Fibroblast of skin of right quadriceps (primary cell): ENCODE data around the gene AP1M2.

Source experiments
- DNase-seq: peaks from one replicate; pipeline ENCODE4 v3.0.0-alpha.2; 2013

The AP1M2 gene

DNA sequence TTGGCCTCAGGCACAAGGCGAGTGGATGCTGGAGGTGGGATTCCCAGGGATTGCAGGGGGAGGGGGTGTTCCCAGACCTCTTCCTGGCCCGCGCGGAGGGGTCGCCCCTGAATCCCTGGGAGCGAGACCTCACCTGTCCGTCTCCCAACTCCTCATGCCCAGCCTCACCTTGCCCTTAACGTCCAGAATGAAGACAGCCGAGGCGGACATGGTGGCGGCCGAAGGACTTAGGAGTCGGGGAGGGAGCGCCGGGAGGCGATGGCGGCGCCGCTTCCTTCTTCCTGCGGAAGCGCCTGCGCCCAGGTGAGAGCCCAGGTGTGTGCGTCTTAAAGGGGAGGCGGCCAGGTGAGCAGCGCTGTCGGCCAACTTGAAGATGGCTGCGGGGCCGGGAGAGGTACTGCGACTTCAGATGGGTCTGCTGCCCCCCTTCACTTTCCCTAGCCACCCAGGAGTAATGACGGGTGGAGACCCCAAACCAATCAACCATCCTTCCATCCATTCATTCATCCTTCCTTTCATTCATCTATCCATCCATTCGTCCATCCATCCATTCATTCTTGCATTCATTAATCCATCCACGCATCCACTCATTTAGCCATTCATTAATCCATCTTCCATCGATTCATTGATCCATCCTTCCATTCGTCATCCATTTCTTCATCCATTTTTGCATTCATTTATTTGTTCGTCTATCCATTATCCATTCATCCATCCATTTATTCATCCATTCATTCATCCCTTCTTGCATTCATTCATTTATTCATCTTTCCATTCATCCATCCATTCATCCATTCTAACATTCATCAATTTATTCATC is at the start of gene AP1M2:
Gene AP1M2 (minus strand): TSS at position 291 of the 817 bp plus-strand sequence. CDS start 81 bp downstream, at position 210.
- no peak for DNase-seq

DNA sequence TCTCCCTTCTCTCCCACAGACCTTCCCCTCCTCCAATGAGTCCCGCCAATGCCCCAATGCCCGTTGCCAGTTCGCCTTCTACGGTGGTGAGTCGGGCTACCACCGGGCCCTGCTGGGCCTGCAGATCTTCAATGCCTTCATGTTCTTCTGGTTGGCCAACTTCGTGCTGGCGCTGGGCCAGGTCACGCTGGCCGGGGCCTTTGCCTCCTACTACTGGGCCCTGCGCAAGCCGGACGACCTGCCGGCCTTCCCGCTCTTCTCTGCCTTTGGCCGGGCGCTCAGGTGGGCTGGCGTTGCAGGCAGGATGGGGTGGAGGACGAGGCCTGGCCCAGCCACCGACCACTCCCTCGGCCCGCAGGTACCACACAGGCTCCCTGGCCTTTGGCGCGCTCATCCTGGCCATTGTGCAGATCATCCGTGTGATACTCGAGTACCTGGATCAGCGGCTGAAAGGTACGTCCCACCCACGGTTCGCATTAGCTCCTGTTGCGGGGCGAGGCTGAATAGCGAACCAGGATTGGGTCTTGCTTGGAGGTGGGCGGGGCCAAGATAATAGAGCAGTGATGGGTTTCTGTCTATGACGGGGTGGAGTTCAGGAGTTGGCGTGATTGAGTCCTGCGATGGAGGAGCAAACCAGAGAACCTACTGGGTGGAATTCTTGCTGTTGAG is 49.3 kb upstream of the AP1M2 start:
- no peak for DNase-seq

DNA sequence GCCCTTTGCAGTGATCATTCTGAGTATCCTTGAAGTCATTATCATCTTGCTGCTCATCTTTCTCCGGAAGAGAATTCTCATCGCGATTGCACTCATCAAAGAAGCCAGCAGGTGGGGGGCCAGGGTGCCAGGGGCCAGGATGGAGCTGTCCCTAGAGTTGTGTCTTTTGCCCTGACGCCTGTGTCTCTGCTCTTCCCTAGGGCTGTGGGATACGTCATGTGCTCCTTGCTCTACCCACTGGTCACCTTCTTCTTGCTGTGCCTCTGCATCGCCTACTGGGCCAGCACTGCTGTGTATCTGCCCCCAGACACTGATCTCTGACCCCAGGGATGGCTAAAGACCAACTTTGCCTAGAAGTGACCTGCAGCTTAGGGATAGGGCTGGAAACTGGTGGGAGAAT is 47.9 kb upstream of the AP1M2 start:
- DNase-seq: no peak

DNA sequence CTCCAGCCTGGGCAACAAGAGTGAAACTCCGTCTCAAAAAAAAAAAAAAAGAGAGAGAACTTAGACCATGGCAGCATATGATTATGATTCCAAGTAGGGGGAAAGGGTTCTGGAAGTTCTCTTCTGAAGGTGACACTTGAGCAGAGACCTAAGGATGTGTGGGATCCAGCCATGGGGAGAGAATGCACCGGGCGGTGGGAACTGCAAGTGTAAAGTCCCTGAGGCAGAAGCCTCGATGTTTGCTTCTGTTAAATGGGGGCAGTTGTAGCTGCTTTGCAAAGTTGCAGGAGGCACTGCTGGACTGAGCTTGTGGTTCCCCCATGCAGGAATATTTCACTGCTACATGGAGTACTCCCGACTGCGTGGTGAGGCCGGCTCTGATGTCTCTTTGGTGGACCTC is 47.3 kb upstream of the AP1M2 start:
- DNase-seq: no peak

DNA sequence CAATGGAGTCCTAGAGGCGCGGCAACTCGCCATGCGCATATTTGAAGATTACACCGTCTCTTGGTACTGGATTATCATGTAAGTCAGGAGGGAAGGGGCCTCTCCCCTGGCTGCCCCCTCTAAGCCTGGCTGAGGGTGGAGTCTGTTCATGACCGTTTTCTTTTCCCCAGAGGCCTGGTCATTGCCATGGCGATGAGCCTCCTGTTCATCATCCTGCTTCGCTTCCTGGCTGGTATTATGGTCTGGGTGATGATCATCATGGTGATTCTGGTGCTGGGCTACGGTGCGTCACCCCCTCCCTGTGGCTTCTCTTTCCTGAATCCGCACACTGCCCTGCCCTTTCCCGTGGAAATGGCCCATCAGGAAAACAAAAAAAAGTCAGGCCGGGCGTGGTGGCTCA is 44.8 kb upstream of the AP1M2 start:
- no peak for DNase-seq

DNA sequence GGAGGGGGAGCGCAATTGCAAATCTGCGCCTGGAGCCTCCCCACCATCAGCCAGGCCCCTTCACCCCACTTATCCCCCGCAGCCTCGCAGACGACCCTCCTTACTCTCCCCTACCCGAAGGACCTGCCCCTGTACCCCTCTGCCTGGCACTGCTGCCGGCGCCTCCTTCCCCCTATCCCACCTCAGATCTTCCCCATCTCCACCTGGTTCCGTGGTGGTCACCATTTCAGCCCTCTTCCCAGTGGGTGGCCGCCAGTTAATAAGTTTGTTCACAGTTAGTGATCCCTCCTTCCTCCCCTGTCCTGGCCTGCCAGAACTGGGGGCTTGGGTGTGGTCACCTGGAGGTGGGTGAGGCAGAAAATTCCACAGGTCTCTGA is 38.6 kb upstream of the AP1M2 start:
- no peak for DNase-seq

DNA sequence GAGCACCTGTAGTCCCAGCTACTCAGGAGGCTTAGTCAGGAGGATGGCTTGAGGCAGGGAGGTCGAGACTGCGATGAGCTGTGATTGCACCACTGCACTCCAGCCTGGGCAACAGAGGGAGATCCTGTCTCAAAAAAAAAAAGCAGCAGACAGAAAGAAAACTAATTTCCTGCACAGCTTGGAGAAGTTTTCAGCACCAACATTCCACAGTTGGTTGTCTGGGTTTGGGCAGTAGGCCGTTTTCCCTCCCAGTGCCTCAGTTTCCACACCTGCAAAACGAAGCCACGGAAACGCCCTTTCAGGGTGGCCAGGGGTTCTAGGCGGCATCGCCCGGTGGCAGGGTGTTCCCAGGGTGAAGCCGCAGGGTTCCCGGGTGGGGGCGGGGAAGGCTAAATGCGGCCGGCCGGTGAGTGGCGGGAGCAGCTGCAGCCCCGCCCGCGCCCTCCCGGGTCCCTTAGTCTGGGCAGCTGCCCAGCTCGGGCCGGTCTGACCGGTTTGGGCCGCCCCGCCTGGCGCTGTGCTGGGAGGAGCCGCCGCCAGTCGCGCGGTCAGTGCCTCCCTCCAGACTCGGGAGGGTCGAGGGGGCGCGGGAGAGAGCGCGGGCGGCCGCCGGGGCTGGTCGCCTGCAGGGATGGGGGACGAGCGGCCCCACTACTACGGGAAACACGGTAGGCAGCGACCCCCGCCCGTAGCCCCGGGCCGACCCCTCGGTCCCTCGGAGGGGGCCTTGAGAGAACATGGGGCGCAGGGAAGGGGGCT is 38.1 kb upstream of the AP1M2 start, which contains the start of gene SLC44A2:
Gene SLC44A2 (plus strand): TSS at position 551 of the 759 bp plus-strand sequence. CDS start 81 bp downstream, at position 632.
- DNase-seq: peak; percentile 31

DNA sequence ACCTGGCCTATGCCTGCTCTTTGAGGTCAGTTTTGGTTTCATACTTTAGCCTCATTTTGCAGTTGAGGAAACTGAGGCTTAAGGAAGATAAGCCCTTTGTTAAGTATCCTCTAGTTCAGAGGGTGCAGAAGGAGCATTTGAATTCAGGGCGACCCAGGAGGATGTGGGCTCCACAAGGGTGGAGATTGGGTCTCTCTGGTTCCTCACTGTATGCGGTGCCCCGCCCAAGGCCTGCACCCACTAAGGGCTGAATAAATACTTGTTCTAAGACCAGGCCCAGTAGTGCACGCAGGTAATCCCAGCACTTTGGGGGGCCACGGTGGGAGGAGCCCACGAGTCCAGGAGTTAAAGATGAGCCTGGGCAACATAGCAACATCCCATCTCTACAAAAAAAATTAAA is 37.5 kb upstream of the AP1M2 start:
- DNase-seq: no peak

DNA sequence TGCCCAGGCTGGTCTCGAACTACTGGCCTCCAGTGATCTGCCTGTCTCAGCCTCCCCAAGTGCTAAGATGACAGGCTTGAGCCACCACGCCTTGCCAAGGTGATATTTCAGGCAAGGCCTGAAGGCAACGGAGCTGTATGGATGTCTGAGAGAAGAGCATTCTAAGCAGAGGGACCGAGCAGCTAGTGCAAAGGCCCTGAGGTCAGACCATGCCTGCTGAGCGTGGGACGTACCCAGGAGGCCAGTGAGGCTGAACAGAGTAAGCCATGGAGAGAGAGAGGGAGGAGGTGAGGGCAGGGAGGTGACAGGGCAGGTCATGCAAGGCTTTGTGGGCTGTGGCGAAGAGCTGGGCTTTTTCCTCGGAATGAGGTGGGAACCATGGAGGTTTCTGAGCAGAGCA is 34.9 kb upstream of the AP1M2 start:
- DNase-seq: no peak

DNA sequence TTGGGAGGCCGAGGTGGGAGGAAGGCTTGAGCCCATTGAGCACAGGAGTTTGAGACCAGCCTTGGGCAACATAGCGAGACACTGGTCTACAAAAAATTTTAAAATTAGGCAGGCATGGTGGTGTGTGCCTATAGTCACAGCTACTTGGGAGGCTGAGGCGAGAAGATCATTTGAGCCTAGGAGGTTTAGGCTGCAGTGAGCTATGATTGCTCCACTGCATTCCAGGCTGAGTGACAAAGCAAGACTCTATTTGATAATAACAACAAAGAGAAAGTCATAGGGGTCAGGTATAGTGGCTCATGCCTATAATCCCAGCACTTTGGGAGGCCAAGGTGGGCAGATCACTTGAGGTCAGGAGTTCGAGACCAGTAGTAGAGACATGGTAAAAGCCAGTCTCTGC is 33.7 kb upstream of the AP1M2 start:
- DNase-seq: no peak

DNA sequence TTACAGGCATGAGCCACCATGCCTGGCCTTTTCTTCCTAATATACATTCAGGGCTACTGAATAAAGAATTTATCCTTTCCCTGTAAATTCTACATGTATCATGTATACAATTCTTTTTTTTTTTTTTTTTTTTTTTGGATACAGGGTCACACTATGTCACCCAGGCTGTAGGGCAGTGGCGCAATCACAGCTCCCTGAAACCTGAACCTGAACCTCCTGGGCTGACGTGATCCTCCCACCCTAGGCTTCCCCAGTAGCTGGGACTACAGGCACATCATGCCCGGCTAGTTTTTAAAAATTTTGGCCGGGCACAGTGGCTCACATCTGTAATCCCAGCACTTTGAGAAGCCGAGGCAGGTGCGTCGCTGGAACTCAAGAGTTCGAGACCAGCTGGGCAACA is 31.7 kb upstream of the AP1M2 start:
- DNase-seq: no peak

DNA sequence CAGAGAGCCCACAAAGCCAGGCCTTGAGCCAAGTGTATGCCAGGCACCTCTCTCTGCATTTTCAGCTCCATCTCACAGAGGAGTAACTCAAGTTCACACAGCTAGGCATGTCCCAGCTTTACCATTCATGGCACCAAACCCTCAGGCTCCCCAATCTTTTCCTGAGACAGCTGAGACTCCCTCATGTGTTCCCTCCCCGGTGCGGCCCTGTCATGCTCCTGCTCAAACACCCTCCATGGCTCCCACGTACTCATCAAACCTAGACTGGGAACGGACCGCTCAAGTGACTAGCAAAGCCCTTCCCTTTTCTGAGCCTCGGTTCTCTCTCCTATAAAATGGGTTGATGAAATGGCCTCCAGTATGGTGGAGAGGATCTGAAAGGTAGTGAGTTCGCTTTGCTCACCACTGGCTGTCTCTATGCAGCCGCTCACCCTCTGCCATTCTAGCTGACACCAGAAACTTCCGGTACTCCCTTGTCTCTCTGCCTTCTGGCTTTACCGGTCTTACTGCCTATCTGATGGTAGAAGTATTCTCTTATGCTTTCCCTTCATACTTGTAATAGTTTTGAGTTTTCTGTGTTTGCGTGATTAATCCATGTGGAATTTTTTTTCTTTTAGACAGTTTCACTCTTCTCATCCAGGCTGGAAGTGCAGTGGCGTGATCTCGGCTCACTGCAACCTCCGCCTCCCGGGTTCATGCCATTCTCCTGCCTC is 30.5 kb upstream of the AP1M2 start:
- peak; percentile 82 for DNase-seq

DNA sequence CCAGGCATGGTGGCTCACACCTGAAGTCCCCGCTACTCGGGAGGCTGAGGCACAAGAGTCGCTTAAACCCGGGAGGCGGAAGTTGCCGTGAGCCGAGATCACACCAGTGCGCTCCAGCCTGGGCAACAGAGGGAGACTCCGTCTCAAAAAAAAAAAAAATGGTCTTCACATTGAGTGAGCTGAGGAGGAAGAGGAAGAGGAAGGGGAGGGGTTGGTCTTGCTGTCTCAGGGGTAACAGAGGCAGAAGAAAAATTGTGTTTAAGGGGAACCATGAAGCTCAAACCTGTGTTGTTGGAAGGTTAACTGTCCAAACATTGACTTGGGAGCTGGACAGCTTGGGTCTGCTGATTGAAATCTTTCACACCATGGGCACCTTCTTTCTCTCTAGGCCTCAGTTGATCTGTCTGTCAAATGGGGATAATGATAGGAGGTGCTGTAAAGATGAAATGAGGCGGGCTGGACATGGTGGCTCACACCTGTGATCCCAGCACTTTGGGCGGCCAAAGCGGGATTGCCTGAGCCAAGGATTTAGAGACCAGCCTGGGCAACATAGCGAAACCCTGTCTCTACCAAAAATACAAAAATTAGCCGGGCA is 28.4 kb upstream of the AP1M2 start:
- no peak for DNase-seq

DNA sequence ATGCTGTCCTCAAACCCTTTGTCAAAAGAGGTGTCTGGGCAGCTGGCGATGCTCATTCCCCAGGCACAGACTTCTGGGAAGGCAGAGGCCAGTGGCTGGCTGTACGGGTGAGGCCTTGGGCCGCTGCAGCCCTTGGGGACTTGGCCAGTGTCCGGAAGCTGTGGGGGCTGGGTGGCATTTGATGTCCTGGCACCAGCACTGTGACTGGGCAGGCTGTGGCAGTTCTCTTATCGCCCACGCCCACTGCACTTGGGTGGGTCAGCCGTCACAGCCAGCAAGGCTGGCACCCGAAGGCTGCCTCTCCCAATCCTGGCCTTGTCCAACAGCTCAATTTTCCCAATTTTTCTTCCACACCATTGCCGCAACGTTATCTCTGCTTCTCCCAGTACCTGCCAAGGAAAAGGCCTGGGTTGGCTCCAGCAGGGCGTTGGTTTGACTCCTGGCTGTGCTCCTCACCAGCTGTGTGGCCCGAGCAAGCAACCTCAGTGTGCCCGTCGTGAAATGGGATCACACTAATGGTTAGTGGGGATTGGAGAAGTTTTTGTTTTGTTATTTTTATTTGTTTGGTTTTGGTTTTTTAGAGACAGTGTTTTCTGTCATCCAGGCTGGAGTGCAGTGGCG is 25.5 kb upstream of the AP1M2 start:
- no peak for DNase-seq

DNA sequence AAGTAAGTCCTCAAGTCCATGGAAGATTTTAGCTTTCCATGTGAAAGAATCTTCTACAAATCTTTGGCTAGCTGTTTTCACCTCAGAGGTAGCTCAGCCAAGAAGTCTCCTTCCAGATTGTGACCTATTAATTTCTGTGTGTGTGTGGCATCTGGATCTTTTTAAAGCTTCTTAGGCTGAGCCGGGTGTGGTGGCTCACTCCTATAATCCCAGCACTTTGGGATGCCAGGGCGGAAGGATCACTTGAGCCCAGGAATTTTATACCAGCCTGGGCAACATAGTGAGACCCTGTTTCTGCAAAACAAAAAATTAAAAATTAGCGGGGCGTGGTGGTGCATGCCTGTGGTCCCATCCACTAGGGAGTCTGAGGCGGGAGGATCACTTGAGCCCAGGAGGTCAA is 24.8 kb upstream of the AP1M2 start:
- no peak for DNase-seq

DNA sequence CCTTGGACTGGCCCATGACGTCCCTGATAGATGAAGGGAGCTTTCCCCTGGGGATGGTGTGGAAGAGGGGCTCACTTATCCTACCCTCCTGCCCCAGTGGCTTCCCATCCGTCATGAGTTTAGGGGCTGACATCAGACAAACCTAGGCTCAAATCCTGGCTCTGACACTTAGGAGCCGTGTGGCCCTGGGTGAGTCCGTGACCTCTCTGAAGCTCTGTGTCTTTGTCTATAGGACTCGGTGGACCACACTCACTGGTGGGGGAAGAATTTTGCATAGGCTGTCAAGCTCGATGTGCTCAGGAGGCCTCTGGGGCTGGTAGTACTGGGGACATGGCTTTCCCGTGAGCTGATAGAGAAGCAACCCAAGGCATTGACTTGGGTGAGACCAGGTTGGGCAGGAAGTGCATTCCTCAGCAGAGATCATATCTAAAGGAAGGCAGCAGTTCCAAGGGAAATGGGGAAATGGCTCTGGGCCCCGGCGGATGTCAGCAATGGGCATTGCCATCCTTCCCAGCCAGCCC is 17.4 kb upstream of the AP1M2 start:
- no peak for DNase-seq

DNA sequence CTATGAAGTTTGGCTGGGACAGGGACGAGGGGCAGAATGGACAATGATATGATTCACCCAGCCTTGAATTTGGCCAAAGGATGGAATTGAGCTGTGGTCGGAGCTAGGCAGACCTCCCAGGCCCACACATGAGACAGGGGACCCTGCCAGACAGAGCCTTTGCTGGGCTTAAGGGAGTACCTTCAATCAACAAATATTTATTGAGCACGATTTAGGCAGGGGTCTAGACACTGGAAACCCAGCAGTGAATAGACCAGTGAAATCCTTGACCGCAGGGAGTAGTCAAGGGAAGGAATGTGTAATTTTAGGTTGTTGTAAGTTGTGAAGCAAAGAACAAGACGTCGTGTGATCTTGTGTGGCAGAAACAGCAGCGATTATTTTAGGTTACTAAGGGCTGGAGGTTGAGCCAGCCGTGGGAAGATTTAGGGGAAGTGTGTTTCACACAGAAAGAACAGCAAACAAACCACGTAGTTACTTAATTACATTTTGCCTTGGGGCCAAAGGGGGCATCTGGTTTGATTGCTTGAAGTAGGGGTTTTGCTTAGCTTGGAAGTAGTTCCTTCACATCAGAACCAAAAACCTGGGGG is 16.9 kb upstream of the AP1M2 start:
- no peak for DNase-seq

DNA sequence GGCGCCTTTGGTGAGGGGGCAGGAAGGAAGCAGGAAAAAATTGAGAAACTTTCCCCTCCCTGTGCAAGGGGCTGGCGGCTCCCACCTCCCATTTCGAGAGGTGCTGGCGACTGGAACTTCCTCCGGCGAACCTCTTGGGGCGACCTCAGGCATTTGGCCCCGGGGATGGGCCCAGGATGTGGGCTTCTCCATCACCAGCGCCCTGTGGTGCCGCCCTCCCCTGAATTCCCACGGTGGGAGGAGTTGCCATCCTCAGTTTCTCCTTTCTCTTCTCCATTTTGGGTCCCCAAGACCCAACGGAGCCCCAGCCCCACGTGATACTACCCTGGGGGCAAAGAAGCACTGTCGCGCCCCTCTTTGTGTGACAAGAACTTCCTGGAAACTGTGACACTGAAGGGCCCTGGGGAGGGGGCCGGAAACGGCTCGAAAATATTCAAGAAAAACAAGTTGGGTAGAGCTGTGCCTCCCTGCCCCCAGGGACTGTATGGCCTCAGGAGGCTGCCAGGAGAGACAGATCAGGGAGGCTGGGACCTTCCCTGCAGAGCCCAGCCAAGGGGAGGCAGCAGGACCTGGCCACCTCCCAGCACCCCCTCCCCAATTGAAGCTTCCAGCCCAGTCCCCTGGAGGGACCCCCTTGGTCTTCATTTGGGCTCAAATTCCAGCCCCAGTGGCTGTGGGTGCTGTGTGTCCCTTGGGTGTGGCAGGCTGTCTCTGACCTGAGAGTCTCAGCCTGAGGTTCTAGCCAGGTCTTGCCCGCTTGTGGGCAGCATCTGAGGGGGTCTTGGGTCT is 16.2 kb upstream of the AP1M2 start:
- DNase-seq: peak; percentile 15

DNA sequence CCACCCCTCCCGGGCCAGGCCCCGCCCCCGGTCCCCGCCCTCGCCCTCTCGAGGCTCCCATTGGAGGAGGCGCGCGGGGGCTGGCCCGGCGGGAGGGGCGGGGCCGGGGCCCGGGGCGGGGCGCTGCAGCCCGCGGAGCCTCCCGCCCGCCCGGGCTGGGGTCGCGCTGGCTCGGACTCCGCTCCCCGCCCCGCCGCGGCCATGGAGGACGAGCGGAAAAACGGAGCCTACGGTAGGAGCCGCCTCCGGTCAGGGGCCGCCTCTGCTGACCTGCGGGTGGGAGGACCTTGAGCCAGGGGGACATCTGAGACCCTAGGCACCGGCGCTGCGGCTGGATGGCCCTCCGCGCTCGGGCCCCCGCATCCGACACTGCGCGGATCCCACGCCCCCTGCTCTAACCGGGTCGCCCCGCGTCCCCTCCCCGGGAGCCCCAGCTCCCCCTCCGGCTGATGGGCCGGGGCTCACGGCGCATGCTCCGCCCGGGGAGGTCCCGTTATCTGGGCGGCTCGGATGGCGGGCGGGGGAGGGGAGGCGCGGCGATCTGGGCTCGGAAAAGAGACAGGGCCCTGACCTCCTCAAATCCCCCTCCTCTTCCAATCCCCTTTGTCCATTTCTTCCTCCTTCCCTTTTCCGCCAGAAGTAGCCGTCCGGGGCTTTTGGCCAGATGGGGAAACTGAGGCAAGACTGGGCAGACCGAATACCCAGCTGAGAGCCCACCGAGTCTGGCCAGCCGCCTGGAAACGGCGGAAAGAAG is 15.4 kb upstream of the AP1M2 start:
- peak; percentile 69 for DNase-seq

DNA sequence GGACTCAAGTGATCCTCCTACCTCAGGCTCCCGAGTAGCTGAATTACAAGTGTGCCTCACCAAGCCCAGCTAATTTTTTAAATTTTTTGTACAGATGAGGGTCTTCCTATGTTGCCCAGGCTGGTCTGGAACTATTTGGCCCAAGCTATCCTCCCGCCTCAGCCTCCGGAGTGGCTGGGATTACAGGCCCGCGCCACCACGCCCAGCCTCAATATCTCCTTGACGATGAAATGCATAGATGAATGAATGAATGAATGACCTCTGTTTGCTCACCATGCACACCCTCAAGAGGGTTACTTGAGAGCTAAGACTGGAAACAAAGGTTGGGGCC is 14.9 kb upstream of the AP1M2 start:
- no peak for DNase-seq
